B cell (primary cell): ENCODE results near the gene LMO7. TPM values are rescaled to one million over a fixed set of nuclear protein-coding genes. Genes with fewer than 3 reads are reported as not detected.

Experiments
- ATAC-seq: fragments of 200-7000 bp; cut with Tn5 transposase; one replicate; pipeline ENCODE4 v1.10.0; 2021; ENCODE audit warnings: low read depth, mild to moderate bottlenecking, moderate number of reproducible peaks, moderate library complexity
- CTCF ChIA-PET: fragments of 350-600 bp; sonication (Branson Sonifier 250); formaldehyde crosslinking; loops from one replicate; lab custom pipeline; 2021; ENCODE audit warnings: antibody characterized with exemption, inconsistent platforms; lab: Charles Lee
- POLR2A ChIA-PET: fragments of 350-600 bp; sonication (Branson Sonifier 250); formaldehyde crosslinking; loops from one replicate; lab custom pipeline; 2021; ENCODE audit warnings: antibody characterized with exemption; lab: Charles Lee
- DNase-seq: peaks from one replicate; pipeline ENCODE4 v3.0.0; 2013
- H2AFZ ChIP-seq: 2 replicates; pipeline ENCODE4 v1.6.1; 2012; ENCODE audit warnings: mild to moderate bottlenecking, low read depth, low read length; ENCODE audit not compliant: insufficient read depth, poor library complexity, severe bottlenecking
- H3K27ac ChIP-seq, 2 donors: 1 replicate in 1 of 2; 2 replicates in 1 of 2; pipeline ENCODE4 v1.5.1; 2012 to 2013; ENCODE audit warnings: low read length in 2 of 2, mild to moderate bottlenecking in 2 of 2, moderate library complexity in 1 of 2
- H3K27me3 ChIP-seq, 4 experiments: fragments of 200-600 bp in 1 of 4; sonication (generic) in 1 of 4; replicated peaks in 1 of 4; 1 replicate in 2 of 4; 2 replicates in 2 of 4; pipeline versions ENCODE4 v1.6.1 to v1.7.0; 2013 to 2016; ENCODE audit warnings: low read length in 3 of 4, mild to moderate bottlenecking in 2 of 4, mixed read lengths in 1 of 4, moderate library complexity in 1 of 4; ENCODE audit not compliant: insufficient read depth in 4 of 4, control insufficient read depth in 3 of 4; ENCODE audit errors: control extremely low read depth in 1 of 4
- H3K36me3 ChIP-seq, 2 experiments: replicated peaks in 1 of 2; 1 replicate in 1 of 2; 2 replicates in 1 of 2; pipeline versions ENCODE4 v1.6.1 to v1.7.1; 2013; ENCODE audit warnings: low read length in 1 of 2; ENCODE audit not compliant: insufficient read depth in 2 of 2, control insufficient read depth in 1 of 2; ENCODE audit errors: control extremely low read depth in 1 of 2, extremely low read depth in 1 of 2
- H3K4me1 ChIP-seq, 2 donors: fragments of 200-600 bp in 1 of 2; sonication (generic) in 1 of 2; 1 replicate in 1 of 2; 2 replicates in 1 of 2; pipeline versions ENCODE4 v1.5.1 to v1.6.1; 2013 to 2017; ENCODE audit warnings: low read length in 2 of 2; ENCODE audit not compliant: control insufficient read depth in 2 of 2, insufficient read depth in 2 of 2
- H3K4me2 ChIP-seq: replicated peaks from 2 replicates; pipeline ENCODE3; 2012; ENCODE audit warnings: mild to moderate bottlenecking, low read depth, low read length; ENCODE audit not compliant: poor library complexity, severe bottlenecking
- H3K4me3 ChIP-seq, 5 experiments: fragments of 200-600 bp in 1 of 5; sonication (generic) in 1 of 5; 1 replicate in 3 of 5; 2 replicates in 2 of 5; pipeline versions ENCODE4 v1.5.1 to v1.7.0; 2011 to 2016; ENCODE audit warnings: low read length in 4 of 5, mild to moderate bottlenecking in 4 of 5, low read depth in 2 of 5, control low read depth in 1 of 5, moderate library complexity in 1 of 5; ENCODE audit not compliant: insufficient read depth in 1 of 5; ENCODE audit errors: control extremely low read depth in 1 of 5, extremely low read depth in 1 of 5
- H3K79me2 ChIP-seq: fragments of 200-600 bp; sonication (generic); one replicate; pipeline ENCODE4 v1.6.0; 2016; ENCODE audit warnings: low read length; ENCODE audit not compliant: control insufficient read depth, insufficient read depth
- H3K9ac ChIP-seq: fragments of 200-600 bp; sonication (generic); 2 replicates; pipeline ENCODE4 v1.6.1; 2017; ENCODE audit warnings: mild to moderate bottlenecking, low read length, moderate library complexity
- H3K9me3 ChIP-seq, 3 donors: one replicate each; pipeline versions ENCODE4 v1.6.1 to v1.7.1; 2013; ENCODE audit warnings: low read length in 2 of 3; ENCODE audit not compliant: control insufficient read depth in 2 of 3, insufficient read depth in 1 of 3; ENCODE audit errors: control extremely low read depth in 1 of 3
- H4K20me1 ChIP-seq: 2 replicates; pipeline ENCODE4 v1.6.0; 2012; ENCODE audit warnings: mild to moderate bottlenecking, low read length; ENCODE audit not compliant: insufficient read depth, control insufficient read depth, poor library complexity, severe bottlenecking
- H3K27ac Mint-ChIP-seq: one replicate; pipeline ENCODE4 v1.8.0; 2021; ENCODE audit warnings: mixed read lengths
- H3K27me3 Mint-ChIP-seq: one replicate; pipeline ENCODE4 v1.8.0; 2021; ENCODE audit warnings: mixed read lengths
- H3K4me1 Mint-ChIP-seq: one replicate; pipeline ENCODE4 v1.8.0; 2021; ENCODE audit warnings: mixed read lengths
- H3K4me3 Mint-ChIP-seq: one replicate; pipeline ENCODE4 v1.8.0; 2021; ENCODE audit warnings: mixed read lengths
- H3K9me3 Mint-ChIP-seq: one replicate; pipeline ENCODE4 v1.8.0; 2022; ENCODE audit warnings: mixed read lengths; ENCODE audit not compliant: insufficient read depth
- CTCF ChIP-seq: fragments of 200-600 bp; IDR thresholded peaks from one replicate; pipeline ENCODE4 v1.8.0; 2022; ENCODE audit warnings: antibody characterized with exemption, mild to moderate bottlenecking
- EZH2 ChIP-seq: IDR thresholded peaks from 2 replicates; pipeline ENCODE4 v1.6.1; 2012; ENCODE audit warnings: borderline replicate concordance, low read depth, mild to moderate bottlenecking, moderate library complexity, low read length; ENCODE audit not compliant: insufficient read depth, poor library complexity, severe bottlenecking
- WGBS: methylation state at CpG from one replicate; pipeline ENCODE4 v1.1.5; 2013; ENCODE audit warnings: missing lambda C conversion rate; ENCODE audit not compliant: insufficient coverage; 5-methylcytosine and 5-hydroxymethylcytosine counted together
- intact Hi-C: fragments of 100-400 bp; cut with micrococcal nuclease; formaldehyde crosslinking; loops from one replicate; pipeline ENCODE4 v1.10.0; 2022
- polyA plus RNA-seq: library from polyadenylated mRNA; depleted of rRNA; stranded (reverse); fragments of >200 nt; gene quantifications from 2 replicates; pipeline ENCODE4 v1.2.3, GENCODE V29; 2012
- total RNA-seq, 2 donors: library from RNA; stranded (reverse); fragments of 120-200 nt in 1 of 2; gene quantifications; 1 replicate in 1 of 2; 2 replicates in 1 of 2; pipeline versions ENCODE4 v1.2.3 to v1.2.4, GENCODE V29; 2013 to 2022

The LMO7 gene
- total and polyA plus RNA-seq, 2 donors (not counting 1 experiment from before 2014, with no cell fraction given), result 7.8 to 17.4 TPM

- 100% methylated on average over 2 of the region's 3 CpGs for WGBS
- CTCF ChIA-PET, result interaction anchor here (1.0 kb wide), 1 partner anchor 52 kb away, joined by 3 read pairs; no protein-coding TSS in a partner anchor
- H3K79me2 ChIP-seq, result no peaks in the 10 kb centered on the region
- H3K36me3 ChIP-seq, result no peaks in the 10 kb centered on the region
- H4K20me1 ChIP-seq, result no peaks in the 10 kb centered on the region
- no peak overlapping the region for H3K9ac ChIP-seq
- Mint-ChIP-seq H3K9me3 (peaks cover 13% of the 10 kb centered on the region), H3K27me3 (no peaks in the 10 kb centered on the region), H3K4me3 (no peak overlapping the region), H3K4me1 (no peaks in the 10 kb centered on the region), H3K27ac (no peak overlapping the region)
- ATAC-seq, result no peak
- no peak overlapping the region for H3K27ac ChIP-seq
- no peak for DNase-seq
- intact Hi-C loops, result no loop called here
- POLR2A ChIA-PET, result no interaction called here
- H2AFZ ChIP-seq, result no peak overlapping the region
- no peak overlapping the region for H3K4me3 ChIP-seq
- H3K4me2 ChIP-seq, result no peak overlapping the region
- H3K27me3 ChIP-seq, result no peaks in the 10 kb centered on the region
- no peaks in the 10 kb centered on the region for H3K4me1 ChIP-seq
- no peak for TF ChIP-seq EZH2
- peaks cover 0 to 3% (median 3%) of the 10 kb centered on the region in 3 donors for H3K9me3 ChIP-seq
These were observed 112.7 kb downstream of the LMO7 start for GRCh38 chr13:75748874-75749273.

GRCh38 chr13:75749407-75749806 lies 113.3 kb downstream of the LMO7 start:
- ATAC-seq (no peak), DNase-seq (no peak)
- peaks cover 16% of the 10 kb centered on the region for H3K9me3 Mint-ChIP-seq
- Histone ChIP-seq H4K20me1 (no peaks in the 10 kb centered on the region), H3K79me2 (no peaks in the 10 kb centered on the region), H2AFZ (no peak overlapping the region), H3K9me3 (peaks cover 0 to 3% (median 3%) of the 10 kb centered on the region in 3 donors), H3K27ac (no peak overlapping the region), H3K4me3 (no peak overlapping the region), H3K4me1 (no peaks in the 10 kb centered on the region), H3K4me2 (no peak overlapping the region), H3K9ac (no peak overlapping the region), H3K36me3 (no peaks in the 10 kb centered on the region), H3K27me3 (no peaks in the 10 kb centered on the region)
- intact Hi-C loops, result no loop called here
- no peak overlapping the region for H3K4me3 Mint-ChIP-seq
- TF ChIP-seq EZH2 (no peak), CTCF (no peak)
- H3K27me3 Mint-ChIP-seq, result no peaks in the 10 kb centered on the region
- H3K27ac Mint-ChIP-seq, result no peak overlapping the region
- WGBS, result 60% methylated on average over 3 of the region's 4 CpGs
- POLR2A ChIA-PET, result no interaction called here
- CTCF ChIA-PET, result no interaction called here
- no peaks in the 10 kb centered on the region for H3K4me1 Mint-ChIP-seq
